COR-L47 (cell line): ENCODE measurements around the gene MDC1.

ENCODE experiments used
- DNase-seq: peaks from one replicate; lab custom pipeline; 2025; lab: John Stamatoyannopoulos, UW

The MDC1 gene

DNA sequence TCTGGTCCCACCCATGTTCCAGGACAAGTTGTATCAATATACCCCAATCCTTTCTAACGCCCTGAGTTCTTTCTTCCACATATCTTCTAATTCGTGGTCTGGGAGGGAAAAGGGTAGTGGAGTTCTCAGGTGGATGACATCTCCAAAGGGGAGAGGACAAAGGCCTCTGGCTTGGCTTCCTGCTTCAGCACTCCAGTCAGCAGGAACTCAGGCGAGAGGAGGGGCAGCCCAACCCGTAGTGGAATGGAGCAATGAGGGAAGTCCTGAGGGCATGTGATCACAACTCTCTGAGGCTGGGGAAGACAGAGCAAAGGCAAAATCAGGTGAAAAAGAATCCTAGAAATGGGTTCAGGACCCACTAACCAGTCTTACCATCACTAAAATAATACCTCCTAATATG, 16.7 kb downstream of the MDC1 start:
- DNase-seq = no peak

DNA sequence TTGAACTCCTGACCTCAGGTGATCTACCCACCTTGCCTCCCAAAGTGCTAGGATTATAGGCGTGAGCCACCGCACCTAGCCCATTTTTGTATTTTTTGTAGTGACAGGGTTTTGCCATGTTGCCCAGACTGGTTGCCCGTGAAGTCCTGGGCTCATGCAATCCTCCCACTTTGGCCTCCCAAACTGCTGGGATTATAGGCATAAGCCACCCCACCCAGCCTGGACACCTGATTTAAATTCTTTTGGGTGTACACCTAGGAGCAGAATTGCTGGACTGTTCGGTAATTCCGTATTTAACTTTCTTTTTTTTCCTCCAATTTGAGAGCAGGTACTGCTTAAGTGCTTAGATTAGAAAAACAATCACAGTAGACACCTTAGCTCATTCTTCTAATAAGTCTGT, 20.6 kb downstream of the MDC1 start:
- DNase-seq = no peak

DNA sequence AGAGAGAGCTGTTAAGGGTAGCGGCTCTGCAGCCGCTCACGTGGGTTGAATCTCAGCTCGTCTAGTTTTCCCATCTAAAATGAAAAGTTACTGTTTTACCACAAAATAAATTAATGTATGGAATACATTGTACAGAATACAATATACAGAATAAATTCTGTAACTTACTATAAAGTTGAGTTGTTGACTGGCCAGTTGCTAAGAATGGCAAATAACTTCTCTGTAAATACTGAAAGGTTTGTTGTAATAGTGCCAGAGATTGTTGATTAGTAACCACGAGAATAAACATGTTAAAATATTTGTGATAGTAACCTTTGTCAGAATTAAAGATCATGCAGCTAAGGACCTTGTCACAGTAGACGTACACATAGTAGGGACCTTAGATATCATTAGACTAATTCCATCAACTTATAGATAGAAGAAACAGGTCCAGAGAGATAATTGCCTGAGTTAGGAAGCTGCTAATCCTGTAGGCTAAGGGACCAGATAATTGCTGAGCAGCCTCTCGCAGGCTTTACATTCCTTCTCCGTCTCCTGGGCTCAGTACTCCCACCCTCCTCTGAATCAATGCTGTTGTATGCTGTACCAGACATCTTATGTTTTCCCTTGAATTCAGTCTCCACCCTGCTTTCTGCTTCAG, 25.8 kb downstream of the MDC1 start:
- DNase-seq = no peak

DNA sequence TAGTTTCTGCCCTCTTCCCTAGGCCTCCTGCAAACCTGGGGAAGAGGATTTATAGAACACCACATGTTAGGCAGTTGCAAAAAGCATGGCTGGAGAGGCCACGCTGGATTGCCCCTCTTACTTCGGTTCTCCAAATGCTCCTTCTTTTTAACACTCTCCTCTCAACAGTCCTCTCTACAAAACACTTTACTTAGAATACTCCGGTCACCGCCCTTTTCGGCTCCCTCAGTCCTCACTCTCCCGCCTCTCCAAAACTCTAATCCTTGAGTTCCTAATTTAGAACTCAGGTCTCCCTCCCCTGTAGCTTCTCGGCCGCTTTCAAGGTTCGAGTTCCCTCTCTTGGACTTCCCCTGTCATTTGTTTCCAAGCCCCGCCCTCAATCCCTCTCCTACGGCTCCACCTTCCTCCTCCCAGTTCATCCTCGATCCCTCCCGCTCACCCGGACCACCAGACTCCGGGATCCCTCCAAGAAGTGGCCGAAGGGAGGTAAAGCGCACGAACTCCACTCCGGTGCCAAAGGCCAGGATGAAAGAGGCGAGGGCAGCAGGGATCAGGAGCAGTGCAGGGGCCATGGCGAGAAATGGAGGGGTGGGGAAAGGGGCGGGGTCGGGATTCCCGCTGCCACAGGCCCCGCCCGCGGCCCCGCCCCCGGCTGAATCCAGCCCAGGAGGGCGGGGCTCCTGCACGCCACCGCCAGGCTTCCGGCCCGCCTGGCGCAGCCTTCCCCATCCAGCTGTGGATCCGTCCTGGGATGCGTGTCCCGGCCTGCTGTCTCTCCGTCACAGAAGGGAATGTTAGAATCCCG, 26.5 kb downstream of the MDC1 start, which contains the start of gene NRM:
NRM (minus strand) TSS at position 582 of the 805 bp plus-strand sequence; CDS start at position 572, 10 bp downstream.
- DNase-seq = peak; percentile 82

DNA sequence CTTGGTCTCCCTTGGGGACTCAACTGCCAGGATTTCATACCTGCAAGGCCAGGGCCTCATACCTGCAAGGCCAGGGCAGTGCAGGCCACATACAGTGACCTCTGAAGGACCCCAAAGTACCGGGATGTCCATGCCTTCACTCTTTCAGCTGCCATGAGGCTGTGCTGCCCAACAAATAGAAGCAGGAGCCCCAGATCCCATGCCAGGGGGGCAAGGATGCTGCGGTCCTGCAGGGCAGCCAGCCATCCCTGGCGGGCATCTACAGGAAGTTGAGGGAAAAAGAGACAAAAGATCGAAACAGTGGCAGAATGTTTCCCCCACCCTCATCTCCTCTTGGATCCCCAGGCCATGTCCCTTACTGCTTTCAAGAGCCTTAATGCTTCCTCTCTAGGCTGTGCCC, 27.1 kb downstream of the MDC1 start:
- no peak for DNase-seq

DNA sequence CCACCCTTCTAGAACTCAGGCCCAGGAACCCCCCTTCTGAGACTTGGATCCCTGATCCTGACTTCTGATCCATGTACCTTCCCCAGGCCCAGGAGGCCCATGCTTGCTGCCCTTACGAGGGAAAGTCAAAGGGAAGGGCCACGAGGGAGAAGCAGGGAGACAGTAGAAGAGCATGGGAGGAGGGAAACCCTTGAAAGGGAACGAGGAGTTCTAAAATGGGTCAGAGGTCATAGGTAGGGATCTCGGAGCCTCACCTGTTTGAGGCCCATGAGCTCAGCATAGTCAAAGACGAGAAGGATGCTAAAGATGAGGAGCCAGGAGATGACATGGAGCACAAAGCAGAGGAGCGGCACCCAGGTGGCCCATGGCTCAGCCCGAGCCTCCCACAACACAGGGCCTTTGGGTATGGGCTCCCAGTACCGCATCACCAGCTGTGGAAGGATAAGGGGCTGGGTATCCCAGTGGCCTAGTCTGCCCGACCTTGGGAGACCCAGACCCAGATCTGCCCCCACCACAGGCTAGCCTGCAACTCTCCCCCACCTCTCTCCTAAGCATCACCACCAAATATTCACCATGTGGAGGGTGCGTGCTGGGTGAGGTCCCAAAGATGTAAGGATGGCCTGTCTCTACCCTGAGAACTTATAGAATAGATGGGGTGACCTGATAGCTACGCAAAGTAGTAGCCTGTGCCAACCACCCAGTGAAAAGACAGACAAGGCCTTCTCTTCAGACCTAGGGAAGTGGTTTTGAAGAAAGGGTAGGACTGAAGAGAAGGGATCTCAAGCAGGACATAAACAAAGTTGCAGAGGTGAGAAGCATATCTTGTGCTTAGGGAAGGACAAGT, 27.8 kb downstream of the MDC1 start:
- DNase-seq = no peak

DNA sequence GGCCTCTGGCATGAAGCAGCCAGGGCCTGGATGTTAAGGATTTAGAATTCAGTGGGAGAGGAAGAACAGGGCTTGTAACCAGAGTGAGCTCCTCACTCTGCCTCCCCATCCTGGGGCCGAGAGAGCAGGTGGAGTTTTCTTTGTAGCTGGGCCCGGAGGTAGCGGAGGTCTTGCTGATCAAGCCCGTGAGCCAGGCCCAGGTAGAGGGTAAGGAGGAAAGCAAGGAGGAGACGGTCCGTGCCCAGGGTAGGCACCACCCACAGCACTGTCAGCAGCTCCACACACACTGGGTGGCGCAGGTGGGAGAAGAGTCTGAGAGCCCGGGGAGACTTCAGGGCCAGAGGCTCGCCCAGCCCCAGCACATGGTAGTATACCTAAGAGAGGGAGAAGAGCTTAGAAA, 28.5 kb downstream of the MDC1 start:
- no peak for DNase-seq

DNA sequence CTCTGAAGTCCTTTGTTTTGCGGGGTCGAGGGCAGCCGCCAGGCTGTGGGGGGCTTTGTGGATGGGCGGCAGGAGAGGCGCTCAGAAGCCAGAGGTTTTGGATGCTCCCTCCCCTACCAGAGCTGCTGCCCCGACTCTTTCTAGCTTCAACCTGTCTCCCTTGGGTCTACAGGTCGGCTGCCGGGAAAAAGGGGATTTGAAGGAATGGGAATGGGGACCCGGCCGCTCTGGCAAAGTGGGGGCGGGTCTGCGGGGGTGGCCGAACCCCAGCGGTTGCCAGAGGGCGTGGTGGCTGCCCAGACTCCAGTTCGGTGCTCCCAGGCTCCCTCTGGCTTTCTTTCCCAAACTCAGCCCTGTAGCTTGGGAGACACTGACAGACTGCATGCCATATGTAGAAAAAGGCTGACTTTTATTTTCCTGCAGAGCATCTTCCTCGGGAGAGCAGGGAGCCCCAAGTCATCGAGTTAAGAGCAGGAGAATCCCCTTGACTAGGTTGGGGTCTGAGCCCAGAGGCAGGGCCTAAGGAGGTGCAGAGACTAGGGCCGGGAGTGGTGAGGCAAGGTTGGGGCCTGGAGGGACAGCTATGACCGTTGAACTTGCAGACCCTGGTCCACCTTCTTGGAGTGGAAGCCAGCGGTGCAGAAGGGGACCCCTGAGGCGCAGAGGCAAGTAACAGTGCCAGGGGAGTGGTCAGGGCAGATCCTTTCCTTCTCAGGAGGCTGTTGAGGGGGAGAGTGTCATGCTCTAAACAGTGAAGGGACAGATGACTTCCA, 29.2 kb downstream of the MDC1 start:
- peak; percentile 14 for DNase-seq

DNA sequence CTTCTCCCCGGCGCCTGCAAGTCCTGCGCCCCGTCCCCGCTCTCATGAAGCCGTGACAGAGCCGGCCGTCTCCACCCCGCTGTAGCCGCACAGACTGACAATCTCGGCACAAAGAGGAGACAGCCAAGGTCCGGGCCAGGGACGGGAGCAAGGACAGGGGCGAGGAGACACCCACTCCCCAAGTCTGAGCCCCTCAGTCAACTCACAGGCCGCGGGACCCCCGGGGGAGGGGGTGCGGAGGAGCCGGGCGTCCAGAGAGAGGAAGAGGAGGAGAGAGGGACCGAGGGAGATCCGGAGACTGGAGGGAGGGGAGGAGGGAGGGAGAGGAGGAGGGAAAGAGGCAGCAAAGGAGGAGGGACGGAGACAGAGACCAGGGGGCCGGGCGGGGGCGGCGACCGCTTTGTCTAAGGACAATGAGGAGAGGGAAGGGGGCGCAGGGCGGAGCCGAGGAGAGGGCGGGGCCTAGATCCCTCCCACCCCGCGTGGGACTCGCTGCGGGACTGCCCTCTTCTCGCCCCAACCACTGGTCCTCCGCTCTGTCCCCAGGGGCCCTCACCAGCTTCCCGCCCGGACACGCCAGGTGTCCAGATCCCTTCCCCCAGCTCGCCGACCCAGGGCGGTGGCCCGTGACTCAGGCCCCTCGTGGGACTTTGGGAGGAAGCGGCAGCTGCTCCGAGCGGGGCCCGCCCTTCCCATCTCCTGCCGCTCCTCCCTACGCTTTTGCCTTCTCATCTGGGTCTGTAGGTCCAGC, 30.0 kb downstream of the MDC1 start:
- peak; percentile 83 for DNase-seq

DNA sequence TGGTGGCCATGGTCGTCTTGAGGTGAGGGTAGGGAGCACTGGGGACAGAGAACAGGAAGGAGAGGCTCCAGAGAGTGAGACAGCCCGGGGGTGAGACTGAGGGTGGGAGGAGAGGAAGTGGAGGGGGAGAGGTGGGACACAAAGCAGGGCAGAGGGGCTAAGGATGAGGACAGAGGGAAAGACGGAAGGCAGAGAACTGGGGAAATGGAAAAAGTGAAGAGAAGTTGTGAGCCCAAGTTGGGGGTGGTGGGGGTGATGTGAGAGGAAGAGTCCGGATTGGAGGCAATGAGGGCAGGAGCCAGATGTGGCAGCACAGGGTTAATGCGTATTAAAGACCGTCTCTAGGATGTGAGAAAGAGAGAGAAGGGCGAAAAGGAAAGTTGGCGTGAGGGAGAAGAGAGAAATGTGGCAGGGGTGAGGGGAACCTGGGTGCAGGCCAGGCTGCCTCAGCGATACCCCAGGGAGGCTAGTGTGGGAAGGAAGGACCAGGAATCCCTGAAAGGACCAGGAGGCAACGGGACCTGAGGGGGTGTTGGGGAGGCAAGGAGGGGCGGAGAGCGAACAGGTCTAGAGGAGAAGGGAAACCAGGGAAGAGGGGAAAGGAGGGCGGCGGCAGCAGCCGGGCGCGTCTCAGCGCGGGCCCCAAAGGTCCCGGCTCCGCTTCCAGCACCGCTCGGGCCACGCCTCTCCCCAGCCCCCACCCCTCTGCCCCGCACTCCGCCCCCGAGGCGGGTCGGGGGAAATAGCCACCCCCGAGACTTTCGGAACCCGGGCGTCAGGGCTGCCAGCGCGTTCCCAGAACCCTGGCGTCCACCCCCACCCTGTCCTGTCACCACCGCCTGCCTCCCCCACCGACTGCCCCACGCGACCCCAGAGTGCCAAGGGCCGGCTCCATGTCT, 30.8 kb downstream of the MDC1 start, which contains the start of gene PPP1R18:
PPP1R18 (minus strand) TSS at position 637 of the 899 bp plus-strand sequence; CDS start at position 10, 627 bp downstream.
- DNase-seq = peak; percentile 18

DNA sequence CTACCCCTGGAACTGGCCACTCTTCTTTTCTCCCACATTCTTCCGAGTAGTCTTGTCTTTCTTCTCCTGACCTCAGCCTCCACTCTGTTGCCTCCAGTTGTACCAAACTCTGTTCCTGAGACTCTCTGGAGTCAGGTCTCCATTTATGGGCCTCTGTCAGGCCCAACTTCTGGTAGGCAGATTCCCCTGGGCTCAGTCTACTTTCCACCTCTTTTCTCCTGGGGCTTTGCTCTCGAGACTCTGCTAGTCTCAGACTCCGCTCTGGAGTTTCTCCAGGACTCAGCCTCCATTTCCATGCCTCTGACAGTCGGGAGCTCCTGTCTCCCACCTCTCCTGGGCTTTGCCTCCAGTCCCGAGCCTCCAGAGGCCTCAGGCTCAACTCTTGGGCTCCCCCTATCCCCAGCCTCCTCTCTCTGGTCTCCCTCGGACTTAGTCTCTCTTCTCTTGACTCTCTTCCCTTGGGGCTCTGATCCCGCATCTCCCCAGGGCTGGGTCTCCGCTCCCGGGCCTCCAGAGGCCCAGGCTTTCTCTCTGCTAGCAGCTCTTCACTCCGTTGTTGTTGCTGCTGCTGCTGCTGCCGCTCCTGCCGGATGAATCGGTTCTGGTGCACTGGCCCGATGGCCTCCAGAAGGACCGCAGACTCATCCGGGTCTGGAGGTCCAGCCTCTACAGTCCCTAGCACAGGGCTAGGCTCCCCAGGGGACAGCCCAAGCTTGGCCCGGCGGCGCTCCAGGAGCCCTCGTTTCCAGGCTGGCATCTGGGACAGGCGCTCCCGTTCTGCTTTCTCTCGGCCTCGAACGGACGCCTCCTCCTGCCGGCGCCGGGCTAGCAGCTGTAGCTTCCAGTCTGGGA, 31.7 kb downstream of the MDC1 start:
- no peak for DNase-seq

DNA sequence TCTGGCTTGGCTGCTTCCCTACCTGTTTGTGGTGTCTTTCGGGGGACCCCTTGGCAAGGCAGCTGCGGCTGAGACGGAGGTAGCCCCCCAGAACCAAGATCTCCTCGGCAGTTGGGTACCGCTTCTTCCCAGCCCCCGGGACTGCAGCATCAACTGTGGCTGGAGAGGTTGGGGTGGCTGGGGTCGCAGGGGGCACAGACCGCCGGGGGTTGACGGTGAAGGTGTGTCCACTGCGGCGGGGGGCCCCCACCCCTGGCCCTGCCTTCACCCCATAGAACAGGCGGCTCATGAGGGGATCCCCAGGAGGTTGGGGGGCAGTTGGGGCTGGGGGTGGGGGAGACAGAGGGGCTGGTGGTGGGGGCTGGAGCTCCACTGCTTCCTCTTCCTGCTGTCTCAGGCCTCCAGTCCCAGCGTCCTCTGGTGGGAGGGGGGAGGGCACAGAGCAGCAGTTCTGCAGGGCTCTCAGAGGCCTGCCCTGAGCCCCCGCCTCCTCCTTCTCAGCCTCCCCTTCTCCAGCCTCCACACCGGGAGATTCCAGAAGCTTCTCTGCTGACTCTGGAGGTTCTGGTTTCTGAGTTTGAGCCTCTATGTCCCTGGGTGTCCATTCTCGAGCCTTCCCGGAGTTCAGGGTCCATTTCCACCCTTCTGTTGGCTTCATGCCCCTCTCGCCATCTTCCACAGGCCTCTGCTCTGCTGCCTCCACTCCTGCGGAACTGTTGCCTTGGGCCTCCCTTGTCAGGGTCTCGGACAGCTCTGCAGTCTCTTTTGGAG, 32.5 kb downstream of the MDC1 start:
- DNase-seq = no peak

DNA sequence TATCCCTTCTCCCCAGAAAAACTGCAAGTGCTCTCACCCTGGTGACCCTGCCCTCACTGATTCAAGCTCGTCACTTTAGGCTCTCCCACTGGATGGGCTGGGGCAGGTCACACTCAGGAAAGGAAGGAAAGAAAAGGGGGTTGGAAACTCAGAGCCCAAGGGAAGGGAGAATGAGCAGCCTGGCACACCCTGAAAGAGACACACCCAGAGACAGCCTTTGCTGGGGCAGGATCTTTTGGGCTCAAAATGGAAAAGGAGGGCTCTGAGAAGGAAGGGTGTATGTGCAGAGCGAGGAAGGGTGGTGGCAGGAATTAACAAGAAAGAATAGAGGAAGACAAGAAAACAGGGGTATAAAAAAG, 33.1 kb downstream of the MDC1 start:
- DNase-seq = no peak

DNA sequence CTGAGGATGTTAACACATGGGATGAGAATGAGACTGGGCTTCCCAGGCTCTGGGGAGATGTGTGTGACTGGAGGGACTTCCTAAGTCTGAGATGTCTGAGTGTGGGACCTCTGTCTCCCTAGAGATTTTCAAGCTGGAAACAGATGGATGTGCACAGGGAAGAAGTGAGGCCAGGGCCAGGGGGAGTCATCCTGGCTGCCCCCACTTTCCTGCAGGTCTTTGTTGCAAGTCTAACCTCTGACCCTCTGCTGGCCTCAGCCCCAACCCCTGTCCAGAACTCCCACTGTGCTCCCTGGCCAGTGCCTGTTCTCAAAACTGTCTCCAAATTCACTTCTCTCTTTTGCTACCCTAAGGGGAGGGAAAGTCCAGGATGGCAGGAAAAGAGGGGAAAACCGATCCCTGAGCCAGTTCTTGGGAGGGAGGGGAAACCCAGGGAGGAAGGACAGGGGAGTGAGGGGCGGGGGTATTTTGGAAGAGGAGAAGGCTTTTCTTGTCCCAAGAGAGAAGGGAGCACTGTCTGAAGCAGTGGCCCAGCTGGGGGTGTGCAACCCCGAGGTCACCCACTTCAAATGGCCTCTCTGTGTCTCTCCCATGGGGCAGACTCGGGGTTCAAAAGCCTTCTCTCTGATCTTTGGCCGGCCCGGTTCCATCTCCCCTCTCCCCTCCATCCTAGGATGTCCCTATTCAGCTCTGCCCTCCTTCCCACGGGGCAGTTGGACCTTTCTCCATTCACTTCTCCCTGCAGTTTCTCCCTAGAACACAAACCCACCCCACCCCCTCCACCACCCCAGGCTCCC, 33.7 kb downstream of the MDC1 start:
- no peak for DNase-seq

DNA sequence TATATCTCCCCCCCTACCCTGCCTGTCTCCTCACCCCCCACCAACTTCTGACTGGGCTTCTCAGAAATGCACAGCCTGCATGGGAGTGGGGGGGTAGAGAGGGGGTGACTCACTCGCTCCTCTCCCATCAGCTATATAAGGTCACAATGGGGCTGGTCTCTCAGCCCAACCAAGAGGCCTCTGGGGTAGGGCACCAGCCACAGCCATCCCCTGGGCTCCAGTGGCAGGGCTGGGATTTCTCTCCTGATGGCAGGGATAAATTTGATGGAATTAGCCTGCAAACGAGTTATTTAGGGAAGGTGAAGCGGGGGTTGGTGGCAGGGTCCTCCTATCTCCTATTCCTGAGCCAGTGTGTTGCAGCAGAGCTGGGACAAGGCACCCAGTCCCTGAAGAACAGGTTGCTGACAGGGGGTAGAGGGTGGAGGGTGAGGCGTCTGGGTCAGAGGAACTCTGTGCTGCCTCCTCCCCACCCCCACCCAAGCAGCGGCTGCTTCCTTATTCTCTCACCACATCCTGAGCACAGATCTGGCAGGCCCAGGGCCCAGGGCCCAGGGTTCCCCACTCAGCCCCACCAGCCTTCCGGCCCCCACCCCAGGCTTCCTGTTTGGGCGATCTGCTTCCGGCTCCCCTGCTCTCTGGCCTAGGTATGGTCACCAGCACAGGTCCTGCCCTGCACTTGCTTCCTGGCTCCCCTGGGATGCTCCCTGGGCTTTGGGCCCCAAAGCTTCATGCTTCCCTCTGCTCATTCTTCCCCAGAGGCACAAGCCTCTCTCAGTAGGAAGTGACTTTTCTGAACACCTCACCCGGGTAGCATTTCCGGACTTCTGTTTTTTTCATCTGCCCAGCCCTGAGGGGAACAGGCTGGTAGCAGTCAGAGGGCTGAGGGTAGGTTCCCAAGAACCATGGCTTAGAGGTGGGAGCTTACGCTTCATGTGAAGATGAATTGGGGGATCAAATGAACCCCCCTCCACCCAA, 34.7 kb downstream of the MDC1 start:
- DNase-seq = no peak

DNA sequence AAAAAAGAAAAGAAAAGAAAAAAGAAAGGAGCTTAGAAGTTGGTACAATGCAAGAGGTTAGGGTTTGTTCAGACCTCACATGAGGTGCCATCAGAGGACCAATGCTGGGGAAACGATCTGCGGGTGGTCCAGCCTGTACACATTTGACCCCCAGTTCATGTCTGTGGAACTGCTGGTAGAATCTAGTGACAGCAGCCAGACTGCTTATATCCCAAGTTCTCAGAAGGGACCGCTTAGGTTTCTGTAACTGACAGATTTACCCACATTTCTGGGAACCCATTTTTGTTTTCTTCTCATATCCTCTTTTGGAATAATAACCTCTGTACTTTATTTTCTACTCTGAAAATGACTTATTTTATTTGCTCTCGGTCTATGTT, 35.3 kb downstream of the MDC1 start:
- no peak for DNase-seq
